HepG2 (cell line): ENCODE data around the gene C11orf21. TPM values are rescaled to one million over a fixed set of nuclear protein-coding genes. Genes with fewer than 3 reads are reported as not detected.

Experiments
- ATAC-seq: fragments of 200-7000 bp; cut with Tn5 transposase; 3 replicates; pipeline ENCODE4 v1.9.1; 2020; ENCODE audit warnings: mild to moderate bottlenecking, moderate library complexity
- BruUV-seq: library from RNA; stranded (reverse); fragments of 400-500 nt; replicated peaks from 2 replicates; lab custom pipeline; 2021; lab: Mats Ljungman, UMichigan
- CTCF ChIA-PET: fragments of 300-600 bp; formaldehyde crosslinking; extraction: SDS; loops from one replicate; lab custom pipeline; 2021; ENCODE audit warnings: low total read pairs, inconsistent platforms, low intra/inter-chr PET ratio; lab: Yijun Ruan, JAX
- POLR2A ChIA-PET: fragments of 350-600 bp; sonication (Branson Sonifier 250); formaldehyde crosslinking; loops from one replicate; lab custom pipeline; 2020; ENCODE audit warnings: antibody characterized with exemption, inconsistent platforms; lab: Yijun Ruan, JAX
- DNase-seq: peaks from one replicate; pipeline ENCODE4 v3.0.0-alpha.2; 2015; ENCODE audit warnings: low spot score
- FAIRE-seq: peaks from 3 replicates; lab custom pipeline; 2011; peaks lifted over from hg19 to GRCh38; lab: Jason Lieb, UNC
- H2AFZ ChIP-seq: one replicate; pipeline ENCODE4 v1.6.1; 2011; ENCODE audit warnings: low read length, inconsistent platforms
- H3K27ac ChIP-seq: fragments of 300-600 bp; 3 replicates; pipeline ENCODE4 v1.8.0; 2011; ENCODE audit warnings: mixed run types, mild to moderate bottlenecking, mixed read lengths, low read length, inconsistent platforms; ENCODE audit not compliant: insufficient read depth; ENCODE audit errors: extremely low read length
- H3K27me3 ChIP-seq, 2 experiments: fragments of 200-600 bp in 1 of 2; 2 replicates in 1 of 2; 3 replicates in 1 of 2; pipeline versions ENCODE4 v1.6.0 to v1.8.0; 2011; ENCODE audit warnings: low read length in 2 of 2, mild to moderate bottlenecking in 2 of 2, moderate library complexity in 2 of 2, inconsistent platforms in 1 of 2; ENCODE audit not compliant: insufficient read depth in 2 of 2, control insufficient read depth in 1 of 2
- H3K36me3 ChIP-seq, 2 experiments: fragments of 200-600 bp in 1 of 2; replicated peaks in 1 of 2; 2 replicates in 1 of 2; 3 replicates in 1 of 2; pipeline versions ENCODE4 v1.5.1 to v1.8.0; 2011; ENCODE audit warnings: low read length in 2 of 2, inconsistent platforms in 1 of 2; ENCODE audit not compliant: insufficient read depth in 2 of 2, control insufficient read depth in 1 of 2
- H3K4me1 ChIP-seq: 2 replicates; pipeline ENCODE4 v1.5.1; 2012; ENCODE audit warnings: low read length, inconsistent platforms; ENCODE audit not compliant: insufficient read depth
- H3K4me2 ChIP-seq: 2 replicates; pipeline ENCODE4 v1.6.0; 2011; ENCODE audit warnings: low read depth, low read length, inconsistent platforms
- H3K4me3 ChIP-seq, 3 experiments: fragments of 200-600 bp in 1 of 3; sonication (generic), shearing (Covaris generic) in 1 of 3; replicated peaks in 1 of 3; 2 replicates each; pipeline ENCODE4 v1.5.1; 2011 to 2016; ENCODE audit warnings: low read length in 3 of 3, inconsistent platforms in 2 of 3, low read depth in 2 of 3, mild to moderate bottlenecking in 2 of 3, control low read depth in 1 of 3, mixed read lengths in 1 of 3; ENCODE audit not compliant: insufficient read depth in 1 of 3
- H3K79me2 ChIP-seq: one replicate; pipeline ENCODE4 v1.6.1; 2011; ENCODE audit warnings: low read length, inconsistent platforms; ENCODE audit not compliant: insufficient read depth
- H3K9ac ChIP-seq: 2 replicates; pipeline ENCODE4 v1.6.0; 2011; ENCODE audit warnings: mild to moderate bottlenecking, low read depth, low read length, inconsistent platforms; ENCODE audit not compliant: insufficient read depth
- H3K9me3 ChIP-seq: 2 replicates; pipeline ENCODE4 v1.5.1; 2012; ENCODE audit warnings: mild to moderate bottlenecking, low read length
- H4K20me1 ChIP-seq: 2 replicates; pipeline ENCODE4 v1.6.0; 2011; ENCODE audit warnings: inconsistent platforms, mild to moderate bottlenecking, low read length, moderate library complexity; ENCODE audit not compliant: insufficient read depth
- LCORL ChIP-seq, 2 experiments: fragments of 450-650 bp in 1 of 2; sonication (generic) in 1 of 2; formaldehyde crosslinking in 1 of 2; IDR thresholded peaks; 2 replicates each; pipeline versions ENCODE4 v1.5.0 to v1.6.1; 2017 to 2020; ENCODE audit warnings: antibody characterized with exemption in 1 of 2, missing genetic modification reagents in 1 of 2
- RBM22 ChIP-seq: fragments of 200-400 bp; formaldehyde crosslinking; optimal IDR thresholded peaks from 2 replicates; pipeline ENCODE3; 2017; ENCODE audit warnings: mild to moderate bottlenecking, low read length, moderate library complexity
- SOX6 ChIP-seq, 2 experiments: fragments of 450-650 bp in 1 of 2; sonication (generic) in 1 of 2; formaldehyde crosslinking in 1 of 2; IDR thresholded peaks; 2 replicates each; pipeline versions ENCODE4 v1.4.0 to v1.6.1; 2017 to 2020; ENCODE audit warnings: antibody characterized with exemption in 1 of 2, mild to moderate bottlenecking in 1 of 2, missing genetic modification reagents in 1 of 2
- ZC3H13 ChIP-seq: sonication (generic); formaldehyde crosslinking; IDR thresholded peaks from 2 replicates; pipeline ENCODE4 v1.8.1; 2023; ENCODE audit warnings: mild to moderate bottlenecking, missing genetic modification reagents, moderate library complexity
- ZNF83 ChIP-seq: sonication (generic); formaldehyde crosslinking; IDR thresholded peaks from 2 replicates; pipeline ENCODE4 v1.4.0; 2020; ENCODE audit warnings: missing genetic modification reagents, mild to moderate bottlenecking, borderline replicate concordance
- WGBS: methylation state at CpG from one replicate; pipeline ENCODE4 v1.1.6; 2017; ENCODE audit warnings: low lambda C conversion rate; 5-methylcytosine and 5-hydroxymethylcytosine counted together
- in situ Hi-C: cut with HindIII; loops from 2 replicates; pipeline ENCODE4 v1.10.0; 2017; ENCODE audit warnings: low pct_unique_long_range_greater_than_20kb; ENCODE audit not compliant: extremely low pct_ligation_motif_present
- intact Hi-C: fragments of 100-400 bp; cut with micrococcal nuclease; formaldehyde crosslinking; loops from one replicate; pipeline ENCODE4 v1.10.0; 2022; ENCODE audit not compliant: unreplicated experiment
- polyA plus RNA-seq, 8 experiments: library from polyadenylated mRNA; depleted of rRNA in 3 of 8; stranded (reverse) in 7 of 8; unstranded in 1 of 8; fragments of >200 nt; fragmentation: Illumina TruSeq in 4 of 8; extraction: Trizol in 4 of 8; gene quantifications; 2 replicates each; pipeline versions ENCODE4 v1.2.1 to v1.2.3, GENCODE V29; 2011 to 2016; ENCODE audit warnings: low read depth in 4 of 8, missing spikeins in 1 of 8, mixed read lengths in 1 of 8; ENCODE audit not compliant: insufficient read depth in 1 of 8
- total RNA-seq, 5 experiments: library from RNA; depleted of rRNA; stranded (reverse); fragments of >200 nt; fragmentation: Illumina TruSeq; extraction: Trizol; gene quantifications; 2 replicates each; pipeline ENCODE4 v1.2.3, GENCODE V29; 2016; ENCODE audit warnings: low read depth in 1 of 5
- TF ChIP-seq, protein P1 (sequence below): sonication (generic); formaldehyde crosslinking; IDR thresholded peaks from 2 replicates; pipeline ENCODE4 v1.9.0; 2021; ENCODE audit warnings: missing genetic modification reagents, borderline replicate concordance
- TF ChIP-seq, protein P2 (sequence below): IDR thresholded peaks from 2 replicates; pipeline ENCODE4 v1.6.1; 2016
- TF ChIP-seq, protein P3 (sequence below): sonication (generic); formaldehyde crosslinking; IDR thresholded peaks from 2 replicates; pipeline ENCODE4 v1.4.0; 2020; ENCODE audit warnings: missing genetic modification reagents

C11orf21 gene
- total and polyA plus RNA-seq, 2 of the 13 experiments (the other 11 are each of a cell fraction or from before 2014, with no cell fraction given), result 0.08 TPM; not detected in 1

DNA sequence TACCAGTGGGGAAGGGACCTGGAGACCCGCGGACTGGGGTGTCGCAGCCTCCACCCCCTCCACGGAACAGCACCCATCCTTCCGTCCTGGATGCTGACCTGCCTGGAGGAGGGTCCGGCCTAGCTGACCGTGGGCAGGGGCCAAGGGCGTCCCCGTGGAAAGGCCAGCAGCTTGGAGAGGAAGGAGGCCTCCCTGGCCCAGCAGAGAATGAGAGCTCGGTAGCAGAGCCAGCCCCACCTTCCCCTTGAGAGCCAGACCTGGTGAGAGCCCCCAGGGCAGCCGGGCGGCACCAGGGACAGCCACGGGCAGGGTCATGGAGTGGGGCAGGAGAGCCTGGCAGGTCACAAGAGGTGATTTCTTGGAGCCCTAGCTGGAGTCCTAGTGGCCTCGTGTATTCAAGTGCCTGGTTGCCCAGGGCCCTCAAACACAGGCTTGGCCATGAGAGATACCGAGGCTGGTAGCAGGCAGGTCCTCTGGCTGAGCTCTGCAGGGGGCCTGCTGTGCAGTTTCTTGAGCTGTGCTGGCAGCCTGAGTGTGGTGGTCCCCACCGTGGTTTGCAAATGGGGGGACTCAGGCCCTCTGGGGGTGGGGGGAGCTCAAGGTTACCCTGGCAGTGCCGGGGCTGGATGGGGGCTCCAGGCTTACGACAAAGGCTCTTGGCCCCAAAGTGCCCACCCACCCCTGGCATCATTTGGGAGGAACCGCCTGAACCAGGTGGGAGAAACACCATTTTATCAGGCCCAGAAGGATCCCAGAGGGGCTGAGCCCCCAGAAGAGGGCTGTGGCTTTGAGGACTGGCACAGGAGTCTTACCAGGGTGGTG is 7.7 kb upstream of the C11orf21 start:
- Histone ChIP-seq H2AFZ (no peak overlapping the region), H4K20me1 (no peaks in the 10 kb centered on the region), H3K79me2 (no peaks in the 10 kb centered on the region), H3K4me2 (no peak overlapping the region), H3K27me3 (peaks cover 9 to 26% of the 10 kb centered on the region in 2 experiments; a peak in 3 of 5 replicates), H3K9me3 (no peaks in the 10 kb centered on the region), H3K4me3 (no peak overlapping the region), H3K36me3 (no peaks in the 10 kb centered on the region), H3K27ac (no peak overlapping the region), H3K9ac (no peak overlapping the region), H3K4me1 (no peaks in the 10 kb centered on the region)
- in situ Hi-C loops, result loop anchor here (5.0 kb wide), 2 partner anchors 108 to 218 kb away; no protein-coding TSS in a partner anchor
- no peak for TF ChIP-seq ZNF83 (CRISPR knock-in tag)
- FAIRE-seq (no peak), DNase-seq (no peak), ATAC-seq (no peak)
- ChIA-PET POLR2A (no interaction called here), CTCF (no interaction called here)
- intact Hi-C loops, result loop anchor here (10.0 kb wide), 1 partner anchor 225 kb away; no protein-coding TSS in a partner anchor
- WGBS, result 0% methylated on average over 1 of the region's 19 CpGs
- no TSS peak for BruUV-seq

DNA sequence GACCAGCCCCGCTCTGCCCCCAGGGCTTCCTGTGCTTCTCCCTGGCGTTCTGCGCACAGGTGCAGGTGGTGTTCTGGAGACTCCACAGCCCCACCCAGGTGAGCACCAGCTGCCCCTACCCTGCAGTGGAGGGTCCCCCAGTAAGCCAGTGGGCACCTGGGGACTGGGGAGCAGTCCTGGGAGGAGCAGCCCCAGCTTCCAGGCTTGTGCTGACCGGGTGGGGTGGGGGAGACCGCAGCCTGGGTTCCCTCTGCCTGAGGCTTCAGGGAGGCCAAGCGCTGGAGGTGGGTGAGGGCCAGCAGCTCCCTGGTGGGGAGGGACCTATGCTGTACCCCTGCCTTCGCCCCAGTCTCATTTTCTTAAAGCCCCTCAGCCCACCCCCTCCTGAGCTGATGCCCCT is 7.0 kb upstream of the C11orf21 start:
- H3K36me3 ChIP-seq, result no peaks in the 10 kb centered on the region
- H3K27ac ChIP-seq, result no peak overlapping the region
- no peak overlapping the region for H3K4me2 ChIP-seq
- intact Hi-C loops (no loop called here), in situ Hi-C loops (no loop called here)
- no peak overlapping the region for H3K4me3 ChIP-seq
- H3K79me2 ChIP-seq, result no peaks in the 10 kb centered on the region
- no TSS peak for BruUV-seq
- no peaks in the 10 kb centered on the region for H4K20me1 ChIP-seq
- no peak for FAIRE-seq
- H3K9ac ChIP-seq, result no peak overlapping the region
- no peak for ATAC-seq
- no peak for DNase-seq
- whole genome bisulfite sequencing, result 27% methylated on average over 3 of the region's 7 CpGs
- POLR2A ChIA-PET, result no interaction called here
- CTCF ChIA-PET, result no interaction called here
- H3K27me3 ChIP-seq, result peaks cover 9 to 22% of the 10 kb centered on the region in 2 experiments; a peak in 3 of 5 replicates
- H2AFZ ChIP-seq, result no peak overlapping the region
- 0 out of 2 replicates have a peak, but pooled peaks cover 4% of the 10 kb centered on the region for H3K4me1 ChIP-seq
- no peaks in the 10 kb centered on the region for H3K9me3 ChIP-seq
- TF ChIP-seq LCORL (IDR thresholded peaks at IDR 0.05), result no peak
- TF ChIP-seq LCORL (CRISPR knock-in tag; IDR thresholded peaks at IDR 0.05), result no peak
- no peak for TF ChIP-seq SOX6 (IDR thresholded peaks at IDR 0.05)
- TF ChIP-seq SOX6 (CRISPR knock-in tag; IDR thresholded peaks at IDR 0.05), result no peak
- TF ChIP-seq, protein P1, sequence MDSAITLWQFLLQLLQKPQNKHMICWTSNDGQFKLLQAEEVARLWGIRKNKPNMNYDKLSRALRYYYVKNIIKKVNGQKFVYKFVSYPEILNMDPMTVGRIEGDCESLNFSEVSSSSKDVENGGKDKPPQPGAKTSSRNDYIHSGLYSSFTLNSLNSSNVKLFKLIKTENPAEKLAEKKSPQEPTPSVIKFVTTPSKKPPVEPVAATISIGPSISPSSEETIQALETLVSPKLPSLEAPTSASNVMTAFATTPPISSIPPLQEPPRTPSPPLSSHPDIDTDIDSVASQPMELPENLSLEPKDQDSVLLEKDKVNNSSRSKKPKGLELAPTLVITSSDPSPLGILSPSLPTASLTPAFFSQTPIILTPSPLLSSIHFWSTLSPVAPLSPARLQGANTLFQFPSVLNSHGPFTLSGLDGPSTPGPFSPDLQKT (CRISPR knock-in tag), result no peak
- TF ChIP-seq, protein P2, sequence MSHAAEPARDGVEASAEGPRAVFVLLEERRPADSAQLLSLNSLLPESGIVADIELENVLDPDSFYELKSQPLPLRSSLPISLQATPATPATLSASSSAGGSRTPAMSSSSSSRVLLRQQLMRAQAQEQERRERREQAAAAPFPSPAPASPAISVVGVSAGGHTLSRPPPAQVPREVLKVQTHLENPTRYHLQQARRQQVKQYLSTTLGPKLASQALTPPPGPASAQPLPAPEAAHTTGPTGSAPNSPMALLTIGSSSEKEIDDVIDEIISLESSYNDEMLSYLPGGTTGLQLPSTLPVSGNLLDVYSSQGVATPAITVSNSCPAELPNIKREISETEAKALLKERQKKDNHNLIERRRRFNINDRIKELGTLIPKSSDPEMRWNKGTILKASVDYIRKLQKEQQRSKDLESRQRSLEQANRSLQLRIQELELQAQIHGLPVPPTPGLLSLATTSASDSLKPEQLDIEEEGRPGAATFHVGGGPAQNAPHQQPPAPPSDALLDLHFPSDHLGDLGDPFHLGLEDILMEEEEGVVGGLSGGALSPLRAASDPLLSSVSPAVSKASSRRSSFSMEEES (CRISPR knock-in tag), result no peak
- no peak for TF ChIP-seq ZC3H13 (CRISPR knock-in tag)
- TF ChIP-seq RBM22, result no peak
- TF ChIP-seq, protein P3, sequence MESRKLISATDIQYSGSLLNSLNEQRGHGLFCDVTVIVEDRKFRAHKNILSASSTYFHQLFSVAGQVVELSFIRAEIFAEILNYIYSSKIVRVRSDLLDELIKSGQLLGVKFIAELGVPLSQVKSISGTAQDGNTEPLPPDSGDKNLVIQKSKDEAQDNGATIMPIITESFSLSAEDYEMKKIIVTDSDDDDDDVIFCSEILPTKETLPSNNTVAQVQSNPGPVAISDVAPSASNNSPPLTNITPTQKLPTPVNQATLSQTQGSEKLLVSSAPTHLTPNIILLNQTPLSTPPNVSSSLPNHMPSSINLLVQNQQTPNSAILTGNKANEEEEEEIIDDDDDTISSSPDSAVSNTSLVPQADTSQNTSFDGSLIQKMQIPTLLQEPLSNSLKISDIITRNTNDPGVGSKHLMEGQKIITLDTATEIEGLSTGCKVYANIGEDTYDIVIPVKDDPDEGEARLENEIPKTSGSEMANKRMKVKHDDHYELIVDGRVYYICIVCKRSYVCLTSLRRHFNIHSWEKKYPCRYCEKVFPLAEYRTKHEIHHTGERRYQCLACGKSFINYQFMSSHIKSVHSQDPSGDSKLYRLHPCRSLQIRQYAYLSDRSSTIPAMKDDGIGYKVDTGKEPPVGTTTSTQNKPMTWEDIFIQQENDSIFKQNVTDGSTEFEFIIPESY (CRISPR knock-in tag), result no peak
